Mesodermal cell (in vitro differentiated cells): Measurements from ENCODE around the gene RNU6-9.
"Not testable (repeated sequence)": the region's sequence is repeated elsewhere in the genome, so short reads cannot be mapped to it uniquely, and the experiment has no call there.

Experiments
- H3K27ac ChIP-seq: 2 replicates; pipeline ENCODE4 v1.7.0; 2013; ENCODE audit warnings: mild to moderate bottlenecking, low read depth, low read length, moderate library complexity; ENCODE audit not compliant: severe bottlenecking
- H3K36me3 ChIP-seq: 2 replicates; pipeline ENCODE4 v1.7.1; 2013; ENCODE audit warnings: mild to moderate bottlenecking, low read length, moderate library complexity; ENCODE audit not compliant: control insufficient read depth, insufficient read depth
- H3K4me1 ChIP-seq: one replicate; pipeline ENCODE4 v1.7.1; 2013; ENCODE audit warnings: mild to moderate bottlenecking, low read length; ENCODE audit not compliant: insufficient read depth, control insufficient read depth, poor library complexity, severe bottlenecking
- H3K4me3 ChIP-seq: 2 replicates; pipeline ENCODE4 v1.7.0; 2013; ENCODE audit warnings: low read length, control low read depth, mild to moderate bottlenecking; ENCODE audit not compliant: insufficient read depth, poor library complexity, severe bottlenecking; ENCODE audit errors: extremely low read depth
- H3K9me3 ChIP-seq: 2 replicates; pipeline ENCODE4 v1.7.1; 2013; ENCODE audit warnings: mild to moderate bottlenecking, low read length, moderate library complexity; ENCODE audit not compliant: control insufficient read depth
- WGBS, 2 experiments: methylation state at CpG; one replicate each; pipeline ENCODE4 v1.1.5; 2013; ENCODE audit warnings: missing lambda C conversion rate in 2 of 2; ENCODE audit not compliant: insufficient coverage in 2 of 2; 5-methylcytosine and 5-hydroxymethylcytosine counted together

Gene RNU6-9

DNA sequence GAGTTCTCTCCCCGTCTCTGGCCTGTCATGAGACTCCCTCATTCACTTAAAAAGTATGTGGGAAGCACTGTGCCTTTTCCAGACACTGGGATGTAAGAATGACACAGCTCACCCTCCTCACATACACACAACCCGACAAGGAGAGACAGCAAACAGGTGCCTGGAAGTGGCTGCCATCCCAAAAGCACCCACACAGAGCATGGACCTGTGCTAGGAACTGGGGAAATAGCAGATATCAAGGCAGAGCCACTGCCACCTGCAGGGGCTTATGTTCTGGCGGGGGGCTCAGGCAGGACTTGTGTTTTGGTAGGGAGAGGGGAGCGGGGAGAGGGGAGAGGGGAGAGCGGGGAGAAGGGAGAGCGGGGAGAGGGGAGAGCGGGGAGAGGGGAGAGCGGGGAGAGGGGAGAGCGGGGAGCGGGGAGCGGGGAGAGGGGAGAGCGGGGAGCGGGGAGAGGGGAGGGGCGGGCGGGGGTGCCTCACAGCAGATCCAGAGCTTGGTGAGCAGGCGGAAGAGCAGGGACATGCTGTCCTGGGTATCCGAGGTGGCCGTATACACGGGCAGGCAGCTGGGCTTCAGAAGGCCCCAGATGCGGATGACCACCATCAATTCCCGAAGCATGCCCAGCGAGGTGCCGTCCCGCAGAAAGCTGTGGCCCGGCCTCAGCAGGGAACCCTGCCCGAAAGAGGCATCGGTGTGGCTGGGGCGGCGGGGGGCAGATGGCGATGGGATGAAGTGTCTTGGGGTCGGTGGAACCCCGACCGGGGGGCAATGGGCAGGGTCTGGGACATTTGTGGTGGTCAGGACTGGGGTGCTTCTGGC, 21.6 kb upstream of the RNU6-9 start:
- Histone ChIP-seq H3K36me3 (peaks cover 54% of the 10 kb centered on the region), H3K27ac (peak overlapping the region; percentile 29), H3K9me3 (no peaks in the 10 kb centered on the region), H3K4me1 (peaks cover 10% of the 10 kb centered on the region), H3K4me3 (no peak overlapping the region)
- WGBS, 2 experiments, result 40 to 73% methylated on average over 11 to 17 of the region's 33 CpGs

DNA sequence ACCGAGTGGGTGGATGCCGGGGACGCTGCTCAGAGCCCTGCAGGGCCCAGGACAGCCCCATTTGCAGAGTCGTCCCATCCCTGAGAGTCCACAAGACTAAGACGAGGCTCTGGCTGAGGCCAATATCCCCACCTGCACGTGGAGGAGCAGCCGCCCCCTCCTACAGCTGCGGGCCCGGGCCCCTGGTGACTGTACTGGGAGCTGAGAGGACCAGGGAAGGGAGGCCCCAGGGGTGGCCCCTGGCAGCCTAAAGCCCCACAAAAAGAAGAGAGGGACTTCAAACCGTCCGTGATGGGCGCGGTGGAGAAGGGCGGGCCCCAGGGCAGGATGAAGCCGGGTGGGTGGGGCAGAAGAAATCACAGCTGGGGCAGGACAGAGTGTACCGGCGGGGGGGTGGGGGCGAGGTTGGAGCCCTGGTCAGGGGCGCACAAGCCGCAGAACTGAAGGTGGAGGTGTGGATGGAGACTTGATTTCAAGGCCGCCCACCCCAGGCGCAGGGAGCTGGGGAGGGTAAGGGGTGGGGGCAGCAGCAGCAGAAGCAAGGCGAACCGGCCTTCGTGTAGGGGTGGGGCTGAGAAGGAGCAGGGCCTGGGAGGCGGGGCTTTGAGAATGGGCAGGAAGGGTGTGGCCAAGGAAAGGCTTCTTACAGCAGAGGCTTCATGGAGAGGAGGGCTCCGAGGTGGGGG, 20.9 kb upstream of the RNU6-9 start:
- peak overlapping the region; percentile 29 for H3K27ac ChIP-seq
- H3K4me1 ChIP-seq, result peaks cover 10% of the 10 kb centered on the region
- peaks cover 57% of the 10 kb centered on the region for H3K36me3 ChIP-seq
- H3K4me3 ChIP-seq, result no peak overlapping the region
- WGBS, 2 experiments, result 52 to 55% methylated on average over 16 to 20 of the region's 27 CpGs
- no peaks in the 10 kb centered on the region for H3K9me3 ChIP-seq

DNA sequence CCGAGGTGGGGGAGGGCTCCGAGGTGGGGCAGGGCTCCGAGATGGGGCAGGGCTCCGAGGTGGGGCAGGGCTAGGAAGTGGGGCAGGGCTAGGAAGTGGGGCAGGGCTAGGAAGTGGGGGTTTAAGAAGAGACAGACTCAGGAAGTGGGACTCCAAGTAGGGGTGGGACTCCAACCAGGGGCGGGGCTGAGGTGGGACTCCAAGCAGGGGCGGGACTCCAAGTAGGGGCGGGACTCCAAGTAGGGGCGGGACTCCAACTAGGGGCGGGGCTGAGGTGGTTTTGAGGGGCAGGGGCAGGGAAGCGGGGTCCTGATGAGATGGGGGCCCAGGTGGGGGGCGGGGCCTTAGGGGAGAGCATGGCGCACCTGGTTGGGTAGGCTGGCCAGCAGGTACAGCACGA, 20.2 kb upstream of the RNU6-9 start:
- Histone ChIP-seq H3K9me3 (no peaks in the 10 kb centered on the region), H3K4me1 (peaks cover 10% of the 10 kb centered on the region), H3K4me3 (no peak overlapping the region), H3K27ac (no peak overlapping the region), H3K36me3 (peaks cover 54% of the 10 kb centered on the region)
- WGBS, 2 experiments, result 84 to 94% methylated on average over 4 to 5 of the region's 13 CpGs

DNA sequence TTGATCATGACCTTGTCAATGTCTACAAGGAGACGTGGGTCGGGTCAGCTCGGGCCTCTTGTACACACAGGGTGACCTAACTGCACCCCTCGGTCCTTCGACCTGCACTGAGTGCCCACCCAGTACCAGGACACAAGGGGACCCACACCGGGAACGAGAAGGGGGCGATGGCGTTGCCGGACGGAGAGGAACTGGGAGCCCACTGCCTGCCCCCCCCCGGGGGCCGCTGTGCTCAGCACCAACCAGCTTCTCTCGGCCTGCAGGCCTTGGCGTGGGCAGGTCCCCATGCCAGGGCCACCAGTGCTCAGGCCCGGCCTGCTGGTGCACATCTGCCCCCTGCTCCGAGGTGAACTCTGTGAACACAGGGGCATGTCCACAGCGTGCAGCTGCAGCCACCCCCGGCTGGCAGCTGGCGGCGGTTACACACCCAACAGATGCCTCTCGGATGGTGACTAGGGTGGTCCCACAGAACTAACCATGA, 19.7 kb upstream of the RNU6-9 start:
- WGBS, 2 experiments, result 91 to 95% methylated on average over 19 to 22 of the region's 22 CpGs
- Histone ChIP-seq H3K4me1 (peaks cover 10% of the 10 kb centered on the region), H3K9me3 (no peaks in the 10 kb centered on the region), H3K27ac (no peak overlapping the region), H3K36me3 (peaks cover 49% of the 10 kb centered on the region), H3K4me3 (no peak overlapping the region)

DNA sequence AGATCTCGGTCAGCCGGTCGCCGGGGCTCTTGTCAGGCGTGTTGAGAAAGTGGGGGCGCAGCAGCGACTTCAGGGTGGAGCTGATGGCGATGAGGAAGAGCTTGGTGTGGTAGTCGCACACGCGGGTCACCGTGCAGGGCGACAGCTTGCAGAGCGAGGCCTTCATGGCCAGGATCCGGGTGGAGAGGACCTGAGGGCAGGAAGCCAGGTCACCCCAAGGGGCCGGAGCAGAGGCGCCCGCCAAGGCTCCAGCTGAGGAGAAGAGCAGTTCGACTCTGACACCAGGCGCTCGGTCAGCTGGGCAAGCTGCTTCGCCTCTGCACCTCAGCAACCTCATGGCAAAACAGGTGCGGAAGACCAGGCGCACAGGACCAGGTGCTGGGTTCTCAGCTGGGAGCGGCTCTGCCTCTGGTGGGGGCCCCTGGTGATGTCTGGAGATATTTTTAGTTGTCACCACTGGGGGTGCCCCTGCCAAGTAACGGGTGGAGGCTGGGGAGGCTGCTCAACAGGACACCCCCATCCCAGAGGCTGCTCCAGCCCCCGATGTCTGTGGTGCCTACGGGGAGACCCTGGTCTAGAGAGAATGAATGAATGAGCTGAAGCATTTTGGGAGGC, 17.9 kb upstream of the RNU6-9 start:
- H3K4me3 ChIP-seq, result no peak overlapping the region
- H3K36me3 ChIP-seq, result peaks cover 48% of the 10 kb centered on the region
- 97 to 98% methylated on average over 25 to 26 of the region's 28 CpGs for WGBS, 2 experiments
- H3K27ac ChIP-seq, result no peak overlapping the region
- no peaks in the 10 kb centered on the region for H3K9me3 ChIP-seq
- H3K4me1 ChIP-seq, result no peaks in the 10 kb centered on the region

DNA sequence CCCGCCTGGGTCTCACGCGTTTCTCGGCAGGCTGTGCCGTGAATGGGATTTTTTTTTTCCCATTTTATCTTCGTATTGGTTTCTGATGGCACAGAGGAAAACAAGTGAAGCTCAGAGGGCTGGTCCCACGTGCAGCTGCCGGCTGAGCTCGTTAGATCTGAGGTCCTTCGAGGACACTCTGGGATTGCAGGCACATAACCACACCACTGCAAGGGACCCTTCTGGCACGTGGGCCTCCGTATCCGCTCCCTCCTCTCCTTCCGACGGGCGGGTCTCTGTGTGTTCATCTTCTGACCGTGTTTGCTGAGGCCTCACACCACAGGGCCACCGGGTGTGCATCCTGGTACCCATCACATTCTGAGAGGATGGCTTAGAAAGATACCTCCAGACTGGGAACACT, 17.2 kb upstream of the RNU6-9 start:
- H3K27ac ChIP-seq, result no peak overlapping the region
- WGBS, 2 experiments, result 93 to 97% methylated on average over 17 to 18 of the region's 18 CpGs
- no peaks in the 10 kb centered on the region for H3K4me1 ChIP-seq
- peaks cover 48% of the 10 kb centered on the region for H3K36me3 ChIP-seq
- H3K4me3 ChIP-seq, result no peak overlapping the region
- no peaks in the 10 kb centered on the region for H3K9me3 ChIP-seq

DNA sequence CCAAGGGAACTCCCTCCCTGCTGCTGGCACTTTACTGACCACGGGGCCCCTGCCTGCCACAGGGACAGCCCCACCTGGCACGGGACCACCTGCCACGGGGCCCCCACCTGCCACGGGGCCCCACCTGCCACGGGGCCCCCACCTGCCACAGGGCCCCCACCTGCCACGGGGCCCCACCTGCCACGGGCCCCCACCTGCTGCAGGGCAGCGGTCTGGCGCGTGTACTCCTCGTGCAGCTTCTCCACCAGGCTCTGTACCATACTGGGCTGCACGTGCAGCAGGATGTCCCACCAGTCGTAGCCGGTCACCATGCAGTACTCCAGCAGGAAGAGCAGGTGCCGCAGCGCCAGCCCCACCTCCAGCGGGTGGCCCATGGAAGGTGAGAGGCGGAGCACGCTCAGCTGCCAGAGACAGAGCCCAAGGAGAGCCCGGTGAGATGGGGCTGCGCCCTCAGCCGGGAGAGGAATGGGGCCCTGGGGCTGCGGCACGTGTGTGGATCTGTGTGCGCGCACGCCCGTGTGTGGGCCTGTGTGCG, 16.4 kb upstream of the RNU6-9 start:
- Histone ChIP-seq H3K36me3 (peaks cover 56% of the 10 kb centered on the region), H3K9me3 (no peaks in the 10 kb centered on the region), H3K4me3 (no peak overlapping the region), H3K27ac (no peak overlapping the region), H3K4me1 (no peaks in the 10 kb centered on the region)
- 93% methylated on average over 21 to 27 of the region's 29 CpGs for WGBS, 2 experiments

DNA sequence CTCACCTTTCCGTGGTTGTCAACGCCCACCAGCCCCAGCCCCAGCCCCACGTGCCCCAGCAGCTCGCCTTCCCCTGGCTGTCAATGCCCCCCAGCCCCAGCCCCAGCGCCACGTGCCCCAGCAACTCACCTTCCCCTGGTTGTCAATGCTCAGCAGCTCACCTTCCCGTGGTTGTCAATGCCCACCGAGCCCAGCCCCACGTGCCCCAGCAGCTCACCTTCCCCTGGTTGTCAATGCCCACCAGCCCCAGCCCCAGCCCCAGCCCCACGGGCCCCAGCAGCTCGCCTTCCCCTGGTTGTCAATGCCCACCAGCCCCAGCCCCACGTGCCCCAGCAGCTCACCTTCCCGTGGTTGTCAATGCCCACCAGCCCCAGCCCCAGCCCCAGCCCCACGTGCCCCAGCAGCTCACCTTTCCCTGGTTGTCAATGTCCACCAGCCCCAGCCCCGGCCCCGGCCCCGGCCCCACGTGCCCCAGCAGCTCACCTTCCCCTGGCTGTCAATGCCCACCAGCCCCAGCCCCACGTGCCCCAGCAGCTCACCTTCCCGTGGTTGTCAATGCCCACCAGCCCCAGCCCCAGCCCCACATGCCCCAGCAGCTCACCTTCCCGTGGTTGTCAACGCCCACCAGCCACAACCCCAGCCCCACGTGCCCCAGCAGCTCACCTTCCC, 15.2 kb upstream of the RNU6-9 start:
- H3K9me3 ChIP-seq, H3K4me1 ChIP-seq, H3K4me3 ChIP-seq, H3K27ac ChIP-seq: not testable (repeated sequence)
- H3K36me3 ChIP-seq, result peaks cover 64% of the 10 kb centered on the region
- WGBS, 2 experiments, result 77 to 90% methylated on average over 6 to 8 of the region's 23 CpGs

DNA sequence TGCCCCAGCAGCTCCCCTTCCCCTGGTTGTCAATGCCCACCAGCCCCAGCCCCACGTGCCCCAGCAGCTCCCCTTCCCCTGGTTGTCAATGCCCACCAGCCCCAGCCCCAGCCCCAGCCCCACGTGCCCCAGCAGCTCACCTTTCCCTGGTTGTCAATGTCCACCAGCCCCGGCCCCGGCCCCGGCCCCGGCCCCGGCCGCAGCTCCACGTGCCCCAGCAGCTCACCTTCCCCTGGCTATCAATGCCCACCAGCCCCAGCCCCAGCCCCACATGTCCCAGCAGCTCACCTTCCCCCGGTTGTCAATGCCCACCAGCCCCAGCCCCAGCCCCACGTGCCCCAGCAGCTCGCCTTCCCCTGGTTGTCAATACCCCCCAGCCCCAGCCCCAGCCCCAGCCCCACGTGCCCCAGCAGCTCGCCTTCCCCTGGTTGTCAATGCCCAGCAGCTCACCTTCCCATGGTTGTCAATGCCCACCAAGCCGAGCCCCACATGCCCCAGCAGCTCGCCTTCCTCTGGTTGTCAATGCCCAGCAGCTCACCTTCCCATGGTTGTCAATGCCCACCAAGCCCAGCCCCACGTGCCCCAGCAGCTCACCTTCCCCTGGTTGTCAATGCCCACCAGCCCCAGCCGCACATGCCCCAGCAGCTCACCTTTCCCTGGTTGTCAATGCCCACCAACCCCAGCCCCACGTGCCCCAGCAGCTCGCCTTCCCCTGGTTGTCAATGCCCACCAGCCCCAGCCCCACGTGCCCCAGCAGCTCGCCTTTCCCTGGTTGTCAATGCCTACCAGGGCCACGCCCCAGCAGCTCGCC, 14.3 kb upstream of the RNU6-9 start:
- peaks cover 65% of the 10 kb centered on the region for H3K36me3 ChIP-seq
- H3K4me1 ChIP-seq, H3K27ac ChIP-seq, H3K4me3 ChIP-seq, H3K9me3 ChIP-seq: not testable (repeated sequence)
- WGBS, 2 experiments, result 89 to 91% methylated on average over 17 to 20 of the region's 24 CpGs
